Parietal lobe (tissue), 2 donors: ENCODE results near the gene ENO3. TPM values are rescaled to one million over a fixed set of nuclear protein-coding genes. Genes with fewer than 3 reads are reported as not detected.

ENCODE experiments used
- small RNA-seq: library from RNA; depleted of rRNA; stranded (forward); fragments of <200 nt; gene quantifications from one replicate; pipeline ENCODE3, GENCODE V24; 2014; ENCODE audit warnings: low replicate concordance
- total RNA-seq: library from RNA; depleted of rRNA; stranded (reverse); fragments of >200 nt; gene quantifications from one replicate; pipeline ENCODE4 v1.2.3, GENCODE V29; 2014

The ENO3 gene
- 1.6 TPM for total RNA-seq

GRCh38 chr17:4950746-4951204 lies at the start of gene ENO3:
Gene ENO3 (plus strand): TSS chr17:4951119. CDS start chr17:4951830, 711 bp downstream.

GRCh38 chr17:4903051-4903818 lies 47.7 kb upstream of the ENO3 start, which contains the start of gene CHRNE:
Gene CHRNE (minus strand): TSS chr17:4903098. CDS start chr17:4903063, 35 bp downstream.

GRCh38 chr17:4931963-4932362 lies 19.0 kb upstream of the ENO3 start, which contains the start of gene GP1BA:
Gene GP1BA (plus strand): TSS chr17:4932277. CDS start chr17:4932605, 328 bp downstream.

GRCh38 chr17:4939796-4940554 lies 10.9 kb upstream of the ENO3 start, which contains the start of the genes RNF167 and SLC25A11:
Gene RNF167 (plus strand): TSS chr17:4940268. CDS start chr17:4940910, 642 bp downstream.
Gene SLC25A11 (minus strand): TSS chr17:4940046. CDS start chr17:4939910, 136 bp downstream.

GRCh38 chr17:4948166-4948930 lies 2.6 kb upstream of the ENO3 start, which contains the start of gene PFN1:
Gene PFN1 (minus strand): TSS chr17:4948530. CDS start chr17:4948394, 136 bp downstream.

GRCh38 chr17:4967539-4968485 lies 16.9 kb downstream of the ENO3 start, which contains the start of gene SPAG7:
Gene SPAG7 (minus strand): TSS chr17:4967817. CDS start chr17:4967804, 13 bp downstream.

GRCh38 chr17:4986951-4987766 lies 36.2 kb downstream of the ENO3 start, which contains the start of gene CAMTA2:
Gene CAMTA2 (minus strand): TSS chr17:4987675. CDS start chr17:4986222, 1,453 bp downstream.

GRCh38 chr17:4997302-4998026 lies 46.5 kb downstream of the ENO3 start, which contains the start of the genes INCA1 and KIF1C:
Gene INCA1 (minus strand): TSS chr17:4997522. CDS start chr17:4994437, 3,085 bp downstream.
Gene KIF1C (plus strand): TSS chr17:4997950. CDS start chr17:5000247, 2,297 bp downstream.

Small RNA genes within 50 kb of the gene (small RNA-seq; reads per million reads assigned to genes)
- gene MIR6864 (not detected), gene MIR6865 (not detected)

Other genes starting within 250 kb of the ENO3 start
- gene PELP1, start 247.0 kb upstream of the ENO3 start, total RNA-seq, result 46.0 TPM
- gene ARRB2, start 240.5 kb upstream of the ENO3 start, total RNA-seq, result 22.5 TPM
- 8.8 TPM for gene MED11, start 219.7 kb upstream of the ENO3 start, total RNA-seq
- not detected for gene ZMYND15, start 211.3 kb upstream of the ENO3 start, total RNA-seq
- gene CXCL16, start 211.2 kb upstream of the ENO3 start, total RNA-seq, result 0.63 TPM
- gene TM4SF5, start 179.2 kb upstream of the ENO3 start, total RNA-seq, result not detected
- not detected for gene VMO1, start 164.8 kb upstream of the ENO3 start, total RNA-seq
- not detected for gene GLTPD2, start 162.2 kb upstream of the ENO3 start, total RNA-seq
- 56.7 TPM for gene PSMB6, start 155.0 kb upstream of the ENO3 start, total RNA-seq
- 28.5 TPM for gene PLD2, start 144.0 kb upstream of the ENO3 start, total RNA-seq
- 52.3 TPM for gene MINK1, start 117.8 kb upstream of the ENO3 start, total RNA-seq
- 3.8 TPM for gene C17orf107, start 51.6 kb upstream of the ENO3 start, total RNA-seq
- gene CHRNE, start 48.0 kb upstream of the ENO3 start, total RNA-seq, result 0.94 TPM
- not detected for gene GP1BA, start 18.8 kb upstream of the ENO3 start, total RNA-seq
- gene SLC25A11, start 11.1 kb upstream of the ENO3 start, total RNA-seq, result 48.8 TPM
- gene RNF167, start 10.9 kb upstream of the ENO3 start, total RNA-seq, result 14.1 TPM
- gene PFN1, start 2.6 kb upstream of the ENO3 start, total RNA-seq, result 62.9 TPM
- gene SPAG7, start 16.7 kb downstream of the ENO3 start, total RNA-seq, result 25.4 TPM
- gene CAMTA2, start 36.6 kb downstream of the ENO3 start, total RNA-seq, result 22.5 TPM
- gene INCA1, start 46.4 kb downstream of the ENO3 start, total RNA-seq, result not detected
- gene KIF1C, start 46.8 kb downstream of the ENO3 start, total RNA-seq, result 21.3 TPM
- not detected for gene SLC52A1, start 84.3 kb downstream of the ENO3 start, total RNA-seq
- gene ZFP3, start 127.3 kb downstream of the ENO3 start, total RNA-seq, result 13.5 TPM
- 22.8 TPM for gene ZNF232, start 160.8 kb downstream of the ENO3 start, total RNA-seq
- under 0.01 TPM for gene USP6, start 164.9 kb downstream of the ENO3 start, total RNA-seq
- gene ZNF594, start 240.7 kb downstream of the ENO3 start, total RNA-seq, result 53.8 TPM